B cell (primary cell): ENCODE measurements around the gene RERE. TPM values are rescaled to one million over a fixed set of nuclear protein-coding genes. Genes with fewer than 3 reads are reported as not detected.
"Not testable (repeated sequence)": the region's sequence is repeated elsewhere in the genome, so short reads cannot be mapped to it uniquely, and the experiment has no call there.

Experiments used
- ATAC-seq: fragments of 200-7000 bp; cut with Tn5 transposase; one replicate; pipeline ENCODE4 v1.10.0; 2021; ENCODE audit warnings: low read depth, mild to moderate bottlenecking, moderate number of reproducible peaks, moderate library complexity
- CTCF ChIA-PET: fragments of 350-600 bp; sonication (Branson Sonifier 250); formaldehyde crosslinking; loops from one replicate; lab custom pipeline; 2021; ENCODE audit warnings: antibody characterized with exemption, inconsistent platforms; lab: Charles Lee
- POLR2A ChIA-PET: fragments of 350-600 bp; sonication (Branson Sonifier 250); formaldehyde crosslinking; loops from one replicate; lab custom pipeline; 2021; ENCODE audit warnings: antibody characterized with exemption; lab: Charles Lee
- DNase-seq: peaks from one replicate; pipeline ENCODE4 v3.0.0; 2013
- H2AFZ ChIP-seq: 2 replicates; pipeline ENCODE4 v1.6.1; 2012; ENCODE audit warnings: mild to moderate bottlenecking, low read depth, low read length; ENCODE audit not compliant: insufficient read depth, poor library complexity, severe bottlenecking
- H3K27ac ChIP-seq, 2 donors: 1 replicate in 1 of 2; 2 replicates in 1 of 2; pipeline ENCODE4 v1.5.1; 2012 to 2013; ENCODE audit warnings: low read length in 2 of 2, mild to moderate bottlenecking in 2 of 2, moderate library complexity in 1 of 2
- H3K27me3 ChIP-seq, 4 experiments: fragments of 200-600 bp in 1 of 4; sonication (generic) in 1 of 4; replicated peaks in 1 of 4; 1 replicate in 2 of 4; 2 replicates in 2 of 4; pipeline versions ENCODE4 v1.6.1 to v1.7.0; 2013 to 2016; ENCODE audit warnings: low read length in 3 of 4, mild to moderate bottlenecking in 2 of 4, mixed read lengths in 1 of 4, moderate library complexity in 1 of 4; ENCODE audit not compliant: insufficient read depth in 4 of 4, control insufficient read depth in 3 of 4; ENCODE audit errors: control extremely low read depth in 1 of 4
- H3K36me3 ChIP-seq, 2 experiments: replicated peaks in 1 of 2; 1 replicate in 1 of 2; 2 replicates in 1 of 2; pipeline versions ENCODE4 v1.6.1 to v1.7.1; 2013; ENCODE audit warnings: low read length in 1 of 2; ENCODE audit not compliant: insufficient read depth in 2 of 2, control insufficient read depth in 1 of 2; ENCODE audit errors: control extremely low read depth in 1 of 2, extremely low read depth in 1 of 2
- H3K4me1 ChIP-seq, 2 donors: fragments of 200-600 bp in 1 of 2; sonication (generic) in 1 of 2; 1 replicate in 1 of 2; 2 replicates in 1 of 2; pipeline versions ENCODE4 v1.5.1 to v1.6.1; 2013 to 2017; ENCODE audit warnings: low read length in 2 of 2; ENCODE audit not compliant: control insufficient read depth in 2 of 2, insufficient read depth in 2 of 2
- H3K4me2 ChIP-seq: replicated peaks from 2 replicates; pipeline ENCODE3; 2012; ENCODE audit warnings: mild to moderate bottlenecking, low read depth, low read length; ENCODE audit not compliant: poor library complexity, severe bottlenecking
- H3K4me3 ChIP-seq, 5 experiments: fragments of 200-600 bp in 1 of 5; sonication (generic) in 1 of 5; 1 replicate in 3 of 5; 2 replicates in 2 of 5; pipeline versions ENCODE4 v1.5.1 to v1.7.0; 2011 to 2016; ENCODE audit warnings: low read length in 4 of 5, mild to moderate bottlenecking in 4 of 5, low read depth in 2 of 5, control low read depth in 1 of 5, moderate library complexity in 1 of 5; ENCODE audit not compliant: insufficient read depth in 1 of 5; ENCODE audit errors: control extremely low read depth in 1 of 5, extremely low read depth in 1 of 5
- H3K79me2 ChIP-seq: fragments of 200-600 bp; sonication (generic); one replicate; pipeline ENCODE4 v1.6.0; 2016; ENCODE audit warnings: low read length; ENCODE audit not compliant: control insufficient read depth, insufficient read depth
- H3K9ac ChIP-seq: fragments of 200-600 bp; sonication (generic); 2 replicates; pipeline ENCODE4 v1.6.1; 2017; ENCODE audit warnings: mild to moderate bottlenecking, low read length, moderate library complexity
- H3K9me3 ChIP-seq, 3 donors: one replicate each; pipeline versions ENCODE4 v1.6.1 to v1.7.1; 2013; ENCODE audit warnings: low read length in 2 of 3; ENCODE audit not compliant: control insufficient read depth in 2 of 3, insufficient read depth in 1 of 3; ENCODE audit errors: control extremely low read depth in 1 of 3
- H4K20me1 ChIP-seq: 2 replicates; pipeline ENCODE4 v1.6.0; 2012; ENCODE audit warnings: mild to moderate bottlenecking, low read length; ENCODE audit not compliant: insufficient read depth, control insufficient read depth, poor library complexity, severe bottlenecking
- H3K27ac Mint-ChIP-seq: one replicate; pipeline ENCODE4 v1.8.0; 2021; ENCODE audit warnings: mixed read lengths
- H3K27me3 Mint-ChIP-seq: one replicate; pipeline ENCODE4 v1.8.0; 2021; ENCODE audit warnings: mixed read lengths
- H3K4me1 Mint-ChIP-seq: one replicate; pipeline ENCODE4 v1.8.0; 2021; ENCODE audit warnings: mixed read lengths
- H3K4me3 Mint-ChIP-seq: one replicate; pipeline ENCODE4 v1.8.0; 2021; ENCODE audit warnings: mixed read lengths
- H3K9me3 Mint-ChIP-seq: one replicate; pipeline ENCODE4 v1.8.0; 2022; ENCODE audit warnings: mixed read lengths; ENCODE audit not compliant: insufficient read depth
- CTCF ChIP-seq: fragments of 200-600 bp; IDR thresholded peaks from one replicate; pipeline ENCODE4 v1.8.0; 2022; ENCODE audit warnings: antibody characterized with exemption, mild to moderate bottlenecking
- EZH2 ChIP-seq: IDR thresholded peaks from 2 replicates; pipeline ENCODE4 v1.6.1; 2012; ENCODE audit warnings: borderline replicate concordance, low read depth, mild to moderate bottlenecking, moderate library complexity, low read length; ENCODE audit not compliant: insufficient read depth, poor library complexity, severe bottlenecking
- WGBS: methylation state at CpG from one replicate; pipeline ENCODE4 v1.1.5; 2013; ENCODE audit warnings: missing lambda C conversion rate; ENCODE audit not compliant: insufficient coverage; 5-methylcytosine and 5-hydroxymethylcytosine counted together
- intact Hi-C: fragments of 100-400 bp; cut with micrococcal nuclease; formaldehyde crosslinking; loops from one replicate; pipeline ENCODE4 v1.10.0; 2022
- polyA plus RNA-seq: library from polyadenylated mRNA; depleted of rRNA; stranded (reverse); fragments of >200 nt; gene quantifications from 2 replicates; pipeline ENCODE4 v1.2.3, GENCODE V29; 2012
- total RNA-seq, 2 donors: library from RNA; stranded (reverse); fragments of 120-200 nt in 1 of 2; gene quantifications; 1 replicate in 1 of 2; 2 replicates in 1 of 2; pipeline versions ENCODE4 v1.2.3 to v1.2.4, GENCODE V29; 2013 to 2022

RERE gene
- total and polyA plus RNA-seq, 2 donors (not counting 1 experiment from before 2014, with no cell fraction given): 27.3 to 132 TPM

GRCh38 chr1:8818789-8819188 is 1.3 kb upstream of the RERE start:
- intact Hi-C loops: loop anchor here (5.0 to 10.0 kb wide), 4 partner anchors 424 to 1214 kb away; partner anchors contain the start of genes PARK7, UBE4B and VAMP3

GRCh38 chr1:8818325-8818775 is 910 bp upstream of the RERE start:
- Mint-ChIP-seq H3K4me1 (peaks cover 37% of the 10 kb centered on the region), H3K4me3 (peak overlapping the region; percentile 89), H3K27me3 (peaks cover 11% of the 10 kb centered on the region), H3K27ac (peak overlapping the region; percentile 88), H3K9me3 (no peaks in the 10 kb centered on the region)
- Histone ChIP-seq H3K9me3 (no peaks in the 10 kb centered on the region), H3K27me3 (no peaks in the 10 kb centered on the region), H4K20me1 (no peaks in the 10 kb centered on the region), H3K4me3 (peak overlapping the region; percentile 35 to 99 (median 95)), H3K27ac (peak overlapping the region; percentile 71 to 95), H3K36me3 (no peaks in the 10 kb centered on the region), H2AFZ (peak overlapping the region; percentile 75), H3K4me2 (peak overlapping the region; percentile 79), H3K4me1 (peaks cover 23 to 25% of the 10 kb centered on the region in 2 donors), H3K79me2 (peaks cover 40% of the 10 kb centered on the region), H3K9ac (peak overlapping the region; percentile 76)
- POLR2A ChIA-PET: no interaction called here
- no peak for ATAC-seq
- intact Hi-C loops: loop anchor here (5.0 to 10.0 kb wide), 4 partner anchors 424 to 1214 kb away; partner anchors contain the start of genes PARK7, UBE4B and VAMP3
- no CpG with 5 or more reads among the region's 4 CpGs for WGBS
- DNase-seq: no peak
- CTCF ChIA-PET: no interaction called here
- TF ChIP-seq EZH2 (no peak), CTCF (no peak)

More at GRCh38 chr1:8818789-8819188, 1.3 kb upstream of the RERE start:
- H3K27me3 Mint-ChIP-seq: peaks cover 12% of the 10 kb centered on the region
- peaks cover 37% of the 10 kb centered on the region for H3K4me1 Mint-ChIP-seq
- DNase-seq, H3K9ac ChIP-seq, H3K9me3 Mint-ChIP-seq, H3K4me3 Mint-ChIP-seq, CTCF ChIA-PET, H3K36me3 ChIP-seq, H3K4me3 ChIP-seq, H4K20me1 ChIP-seq, H3K27me3 ChIP-seq, H3K9me3 ChIP-seq, ATAC-seq, POLR2A ChIA-PET: not testable (repeated sequence)
- Histone ChIP-seq H2AFZ (peak overlapping the region; percentile 75), H3K27ac (peak overlapping the region; percentile 71 to 95), H3K4me2 (peak overlapping the region; percentile 79), H3K79me2 (peaks cover 36% of the 10 kb centered on the region), H3K4me1 (peaks cover 23 to 25% of the 10 kb centered on the region in 2 donors)
- no CpG with 5 or more reads among the region's 13 CpGs for WGBS
- peak overlapping the region; percentile 88 for H3K27ac Mint-ChIP-seq
